Effector memory CD4-positive, alpha-beta T cell (primary cell): ENCODE results near the gene USP53.

ENCODE experiments used
- DNase-seq, 3 donors: peaks; one replicate each; pipeline ENCODE4 v3.0.0-alpha.2; 2020
- H3K27ac ChIP-seq: 2 replicates; pipeline ENCODE4 v1.7.0; 2013; ENCODE audit warnings: mild to moderate bottlenecking, low read length, moderate library complexity; ENCODE audit not compliant: insufficient read depth, poor library complexity, severe bottlenecking
- H3K27me3 ChIP-seq: replicated peaks from 2 replicates; pipeline ENCODE4 v1.7.0; 2013; ENCODE audit warnings: mild to moderate bottlenecking, low read length; ENCODE audit not compliant: insufficient read depth, control insufficient read depth, poor library complexity, severe bottlenecking
- H3K36me3 ChIP-seq: 2 replicates; pipeline ENCODE4 v1.7.0; 2013; ENCODE audit warnings: mild to moderate bottlenecking, low read length, moderate library complexity; ENCODE audit not compliant: control insufficient read depth, insufficient read depth
- H3K4me1 ChIP-seq: 2 replicates; pipeline ENCODE4 v1.7.0; 2013; ENCODE audit warnings: low read length, mild to moderate bottlenecking; ENCODE audit not compliant: control insufficient read depth, insufficient read depth, poor library complexity, severe bottlenecking
- H3K4me3 ChIP-seq: 2 replicates; pipeline ENCODE4 v1.7.0; 2013; ENCODE audit warnings: low read length, low read depth, mild to moderate bottlenecking; ENCODE audit not compliant: insufficient read depth, poor library complexity, severe bottlenecking
- H3K9me3 ChIP-seq: 2 replicates; pipeline ENCODE4 v1.7.0; 2013; ENCODE audit warnings: mild to moderate bottlenecking, low read length, moderate library complexity; ENCODE audit not compliant: control insufficient read depth

The USP53 gene

GRCh38 chr4:119302073-119302832, 89.7 kb downstream of the USP53 start:
- Histone ChIP-seq H3K27ac (no peak overlapping the region), H3K4me3 (no peak overlapping the region), H3K9me3 (no peaks in the 10 kb centered on the region), H3K4me1 (peaks cover 14% of the 10 kb centered on the region), H3K27me3 (no peaks in the 10 kb centered on the region), H3K36me3 (peaks cover under 1% of the 10 kb centered on the region)
- no peak for DNase-seq

GRCh38 chr4:119303587-119304305, 91.2 kb downstream of the USP53 start:
- H3K4me1 ChIP-seq, result peaks cover 7% of the 10 kb centered on the region
- no peak overlapping the region for H3K27ac ChIP-seq
- no peak for DNase-seq
- no peaks in the 10 kb centered on the region for H3K36me3 ChIP-seq
- no peak overlapping the region for H3K4me3 ChIP-seq
- H3K9me3 ChIP-seq, result no peaks in the 10 kb centered on the region
- no peaks in the 10 kb centered on the region for H3K27me3 ChIP-seq

- DNase-seq, result no peak
- no peaks in the 10 kb centered on the region for H3K9me3 ChIP-seq
- H3K36me3 ChIP-seq, result no peaks in the 10 kb centered on the region
- no peaks in the 10 kb centered on the region for H3K27me3 ChIP-seq
- no peak overlapping the region for H3K27ac ChIP-seq
- no peak overlapping the region for H3K4me3 ChIP-seq
- H3K4me1 ChIP-seq, result peaks cover under 1% of the 10 kb centered on the region
These were observed 91.9 kb downstream of the USP53 start for GRCh38 chr4:119304431-119304830.

DNA sequence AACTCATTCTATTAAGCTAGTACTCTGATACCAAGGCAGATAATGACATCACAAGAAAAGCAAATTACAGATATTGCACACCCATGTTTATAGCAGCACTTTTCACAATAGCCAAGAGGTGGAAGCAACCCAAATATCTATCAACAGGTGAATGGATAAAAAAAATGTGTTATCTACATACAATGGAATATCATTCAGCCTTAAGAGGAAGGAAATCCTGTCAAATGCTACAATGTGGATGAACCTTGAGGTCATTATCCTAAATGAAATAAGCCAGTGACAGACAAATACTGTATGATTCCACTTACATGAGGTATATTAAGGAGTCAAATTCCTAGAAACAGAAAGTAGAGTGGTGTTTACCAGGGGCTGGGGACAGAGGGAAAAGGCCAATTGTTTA, 95.1 kb downstream of the USP53 start:
- no peaks in the 10 kb centered on the region for H3K36me3 ChIP-seq
- H3K9me3 ChIP-seq, result no peaks in the 10 kb centered on the region
- no peaks in the 10 kb centered on the region for H3K4me1 ChIP-seq
- no peak overlapping the region for H3K4me3 ChIP-seq
- no peaks in the 10 kb centered on the region for H3K27me3 ChIP-seq
- H3K27ac ChIP-seq, result no peak overlapping the region
- DNase-seq, result no peak

DNA sequence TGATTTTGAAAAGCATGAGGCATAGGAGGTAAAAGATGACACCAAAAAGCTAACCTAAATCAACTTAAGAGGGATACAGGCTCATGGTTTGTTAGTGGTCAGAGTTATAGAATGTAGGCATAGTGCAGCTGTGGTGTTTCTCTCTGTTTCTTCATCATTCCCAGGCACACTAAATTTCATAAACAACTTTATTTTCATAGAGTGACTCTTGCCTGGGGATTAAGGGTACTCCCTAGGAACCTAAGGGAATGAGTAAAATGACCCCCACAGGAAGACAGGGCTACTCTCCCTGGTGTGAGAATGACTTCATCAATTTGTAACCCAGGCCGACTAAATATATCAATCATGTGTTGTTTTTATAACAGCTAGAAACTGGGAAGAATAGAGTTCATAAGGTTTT, 98.3 kb downstream of the USP53 start:
- H3K4me3 ChIP-seq, result no peak overlapping the region
- H3K4me1 ChIP-seq, result no peaks in the 10 kb centered on the region
- no peaks in the 10 kb centered on the region for H3K36me3 ChIP-seq
- no peak overlapping the region for H3K27ac ChIP-seq
- DNase-seq, result no peak
- no peaks in the 10 kb centered on the region for H3K9me3 ChIP-seq
- H3K27me3 ChIP-seq, result no peaks in the 10 kb centered on the region

- no peak overlapping the region for H3K27ac ChIP-seq
- no peaks in the 10 kb centered on the region for H3K9me3 ChIP-seq
- no peak for DNase-seq
- H3K36me3 ChIP-seq, result no peaks in the 10 kb centered on the region
- H3K4me3 ChIP-seq, result no peak overlapping the region
- H3K4me1 ChIP-seq, result no peaks in the 10 kb centered on the region
- no peaks in the 10 kb centered on the region for H3K27me3 ChIP-seq
These were observed 100.7 kb downstream of the USP53 start for GRCh38 chr4:119313237-119313636.

GRCh38 chr4:119314356-119314755, 101.8 kb downstream of the USP53 start:
- no peak for DNase-seq
- Histone ChIP-seq H3K27me3 (no peaks in the 10 kb centered on the region), H3K36me3 (no peaks in the 10 kb centered on the region), H3K4me3 (no peak overlapping the region), H3K9me3 (no peaks in the 10 kb centered on the region), H3K4me1 (no peaks in the 10 kb centered on the region), H3K27ac (no peak overlapping the region)

DNA sequence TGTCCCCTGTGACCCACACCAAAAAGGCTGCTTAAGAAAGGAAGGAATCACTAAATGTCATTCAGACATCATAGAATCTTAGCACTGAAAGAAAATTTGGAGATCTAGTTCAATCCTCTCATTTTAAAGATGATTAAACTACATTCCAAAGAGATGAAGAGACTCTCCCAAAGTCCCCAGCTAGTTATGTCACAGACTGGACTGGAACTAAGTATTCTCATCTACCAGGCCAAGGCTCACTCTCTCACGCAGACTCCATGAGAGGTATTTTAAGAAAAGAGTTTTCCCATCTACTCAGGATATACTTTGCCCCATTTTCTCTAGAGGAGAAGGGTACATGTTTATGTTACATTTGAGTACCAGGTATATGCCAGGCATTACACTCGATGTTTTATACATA, 102.5 kb downstream of the USP53 start:
- Histone ChIP-seq H3K4me1 (no peaks in the 10 kb centered on the region), H3K27me3 (no peaks in the 10 kb centered on the region), H3K4me3 (no peak overlapping the region), H3K27ac (no peak overlapping the region), H3K9me3 (no peaks in the 10 kb centered on the region), H3K36me3 (no peaks in the 10 kb centered on the region)
- no peak for DNase-seq

GRCh38 chr4:119317990-119318389, 105.5 kb downstream of the USP53 start:
- no peaks in the 10 kb centered on the region for H3K4me1 ChIP-seq
- no peak overlapping the region for H3K27ac ChIP-seq
- DNase-seq, result no peak
- no peak overlapping the region for H3K4me3 ChIP-seq
- H3K36me3 ChIP-seq, result no peaks in the 10 kb centered on the region
- H3K9me3 ChIP-seq, result no peaks in the 10 kb centered on the region
- H3K27me3 ChIP-seq, result no peaks in the 10 kb centered on the region

DNA sequence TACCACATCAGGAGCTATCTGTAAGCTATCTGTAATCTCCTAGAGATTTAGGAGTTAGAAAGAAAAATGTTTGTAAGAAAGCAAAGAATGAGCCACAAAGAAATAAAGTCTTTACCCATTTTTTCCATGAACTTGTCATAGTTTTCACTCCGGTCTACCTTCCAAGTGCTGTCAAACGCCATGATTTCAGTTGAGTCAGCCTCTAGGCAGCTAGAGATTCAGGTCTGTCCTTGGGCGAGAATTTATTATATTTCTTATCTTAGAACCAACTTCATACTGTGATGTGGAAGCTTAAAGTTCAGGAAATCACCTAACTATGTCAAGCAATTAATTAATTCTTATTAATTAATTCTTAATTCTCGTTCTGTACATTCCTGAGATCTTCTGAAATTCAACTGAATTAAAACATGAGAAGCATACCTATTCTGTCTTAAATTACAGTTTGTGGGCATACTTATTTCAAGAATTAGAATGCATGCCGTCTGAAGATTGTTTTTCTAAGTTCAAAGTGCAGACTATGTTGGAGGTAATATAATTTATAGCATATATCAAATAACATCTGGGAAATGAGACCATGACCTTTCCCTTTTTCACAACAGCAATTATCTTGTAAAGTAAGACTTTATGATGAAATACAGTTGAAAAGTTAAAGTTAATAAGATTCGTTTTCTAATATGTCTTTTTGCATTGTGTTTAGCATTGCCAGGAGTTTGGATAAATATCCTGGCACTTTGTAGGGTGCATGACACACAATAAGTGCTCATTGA, 109.6 kb downstream of the USP53 start, which contains the start of gene FABP2:
FABP2 (minus strand) TSS at position 218 of the 767 bp plus-strand sequence; CDS start at position 182, 36 bp downstream.
- H3K27ac ChIP-seq, result no peak within 1 kb of the TSS
- no peak within 1 kb of the TSS for H3K4me3 ChIP-seq
- no peaks in the 10 kb centered on the region for H3K36me3 ChIP-seq
- H3K4me1 ChIP-seq, result no peaks in the 10 kb centered on the region
- no peaks in the 10 kb centered on the region for H3K9me3 ChIP-seq
- H3K27me3 ChIP-seq, result no peaks in the 10 kb centered on the region
- DNase-seq, result no peak
